Measurements from ENCODE around the gene GTSE1.

Gene GTSE1

DNA sequence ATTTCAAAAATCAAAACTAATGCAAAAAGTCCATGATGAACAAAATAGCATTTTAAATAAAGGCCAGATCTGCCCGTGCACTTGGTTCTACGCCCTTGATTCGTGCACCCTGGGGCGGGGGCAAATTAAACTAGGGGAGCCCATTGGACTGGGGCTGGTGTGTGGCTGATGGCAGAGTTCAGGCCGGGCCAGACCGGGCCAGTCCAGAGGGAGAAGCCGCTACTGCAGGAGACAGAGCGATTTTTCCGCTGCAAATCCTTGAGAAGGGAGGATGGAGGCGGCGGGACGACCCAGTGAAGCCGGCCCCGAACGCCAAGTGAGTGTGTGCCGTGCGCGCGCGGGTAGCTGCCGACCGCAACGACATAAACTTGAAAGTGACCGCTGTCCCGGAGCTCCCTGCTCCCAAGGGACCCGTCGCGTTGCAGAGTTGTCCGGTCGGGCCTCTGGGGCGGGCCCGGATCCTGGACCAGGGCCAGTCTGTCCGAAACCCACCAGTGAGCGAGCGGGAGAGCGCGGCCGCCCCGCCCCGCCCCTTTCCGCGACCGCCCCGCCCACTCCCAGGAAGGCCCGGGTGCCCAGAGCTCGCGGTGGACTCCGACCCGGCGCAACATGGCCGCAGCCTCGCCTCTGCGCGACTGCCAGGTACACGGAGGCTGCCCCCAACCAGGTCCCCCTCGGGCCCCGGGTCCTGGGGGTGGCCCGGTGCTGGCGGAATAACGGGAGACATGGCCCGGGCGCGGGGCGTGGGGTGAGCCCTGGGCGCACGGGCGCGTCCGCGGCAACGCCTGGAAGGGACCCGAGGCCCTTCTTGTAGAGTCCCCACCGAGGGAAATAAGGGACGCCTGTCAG, 29.0 kb upstream of the GTSE1 start, which contains the start of gene TTC38:
TTC38 (plus strand) TSS at position 578 of the 849 bp plus-strand sequence; CDS start at position 610, 32 bp downstream.
- in situ Hi-C loops (cut with HindIII; ENCODE audit: low sequenced_read_pairs): no loop called here
- peak within 1 kb of the TSS; percentile 89 for H3K4me3 ChIP-seq (ENCODE audit: low read depth, low read length)
- TF ChIP-seq, protein P1, sequence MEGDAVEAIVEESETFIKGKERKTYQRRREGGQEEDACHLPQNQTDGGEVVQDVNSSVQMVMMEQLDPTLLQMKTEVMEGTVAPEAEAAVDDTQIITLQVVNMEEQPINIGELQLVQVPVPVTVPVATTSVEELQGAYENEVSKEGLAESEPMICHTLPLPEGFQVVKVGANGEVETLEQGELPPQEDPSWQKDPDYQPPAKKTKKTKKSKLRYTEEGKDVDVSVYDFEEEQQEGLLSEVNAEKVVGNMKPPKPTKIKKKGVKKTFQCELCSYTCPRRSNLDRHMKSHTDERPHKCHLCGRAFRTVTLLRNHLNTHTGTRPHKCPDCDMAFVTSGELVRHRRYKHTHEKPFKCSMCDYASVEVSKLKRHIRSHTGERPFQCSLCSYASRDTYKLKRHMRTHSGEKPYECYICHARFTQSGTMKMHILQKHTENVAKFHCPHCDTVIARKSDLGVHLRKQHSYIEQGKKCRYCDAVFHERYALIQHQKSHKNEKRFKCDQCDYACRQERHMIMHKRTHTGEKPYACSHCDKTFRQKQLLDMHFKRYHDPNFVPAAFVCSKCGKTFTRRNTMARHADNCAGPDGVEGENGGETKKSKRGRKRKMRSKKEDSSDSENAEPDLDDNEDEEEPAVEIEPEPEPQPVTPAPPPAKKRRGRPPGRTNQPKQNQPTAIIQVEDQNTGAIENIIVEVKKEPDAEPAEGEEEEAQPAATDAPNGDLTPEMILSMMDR (IDR thresholded peaks at IDR 0.05; ENCODE audit: low read depth, low read length, missing control alignments): no peak
- peak; percentile 33 for DNase-seq (ENCODE audit: low read depth)

DNA sequence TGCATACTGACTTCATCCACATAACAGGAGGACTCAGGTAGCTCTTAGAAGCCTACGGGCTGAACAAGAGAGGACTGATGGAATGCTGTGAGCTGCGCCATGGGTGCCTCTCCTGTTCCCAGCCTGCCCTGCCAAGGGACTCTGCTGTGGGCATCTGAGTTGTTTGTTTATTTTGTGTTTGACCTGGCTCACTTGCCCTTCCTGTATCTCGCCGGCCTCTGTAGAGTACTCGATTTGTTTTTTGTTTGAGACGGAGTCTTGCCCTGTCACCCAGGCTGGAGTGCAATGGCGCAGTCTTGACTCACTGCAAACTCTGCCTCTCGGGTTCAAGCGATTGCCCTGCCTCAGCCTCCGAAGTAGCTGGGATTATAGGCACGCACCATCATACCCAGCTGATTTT, 27.1 kb upstream of the GTSE1 start:
- H3K4me3 ChIP-seq (ENCODE audit: low read depth, low read length): no peak overlapping the region
- DNase-seq (ENCODE audit: low read depth): no peak
- in situ Hi-C loops (cut with HindIII; ENCODE audit: low sequenced_read_pairs): no loop called here
- TF ChIP-seq, protein P1 (IDR thresholded peaks at IDR 0.05; ENCODE audit: low read depth, low read length, missing control alignments): no peak

DNA sequence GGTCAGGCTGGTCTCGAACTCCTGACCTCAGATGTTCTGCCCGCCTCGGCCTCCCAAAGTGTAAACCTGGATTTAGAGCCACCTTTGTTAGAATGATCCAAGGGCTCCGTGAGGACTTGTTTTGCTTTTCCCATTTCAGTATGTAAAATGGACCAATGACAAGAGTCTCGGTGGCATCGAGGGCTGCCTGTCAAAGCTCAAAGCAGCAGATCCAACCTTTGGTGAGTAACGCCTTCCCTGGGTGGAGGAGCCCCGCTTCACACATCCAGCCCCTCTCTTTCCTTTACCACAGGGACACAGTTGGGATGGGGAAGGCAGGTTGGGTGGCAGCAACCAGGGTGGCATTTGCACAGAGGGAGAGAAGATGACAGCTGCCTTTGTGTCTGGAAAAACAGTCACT, 24.5 kb upstream of the GTSE1 start:
- TF ChIP-seq, protein P1 (IDR thresholded peaks at IDR 0.05; ENCODE audit: low read depth, low read length, missing control alignments): no peak
- H3K4me3 ChIP-seq (ENCODE audit: low read depth, low read length): no peak overlapping the region
- in situ Hi-C loops (cut with HindIII; ENCODE audit: low sequenced_read_pairs): no loop called here
- no peak for DNase-seq (ENCODE audit: low read depth)

GRCh38 chr22:46272762-46273431, 23.8 kb upstream of the GTSE1 start:
- H3K4me3 ChIP-seq (ENCODE audit: low read depth, low read length): no peak overlapping the region
- TF ChIP-seq, protein P1 (IDR thresholded peaks at IDR 0.05; ENCODE audit: low read depth, low read length, missing control alignments): no peak
- DNase-seq (ENCODE audit: low read depth): no peak
- in situ Hi-C loops (cut with HindIII; ENCODE audit: low sequenced_read_pairs): no loop called here

DNA sequence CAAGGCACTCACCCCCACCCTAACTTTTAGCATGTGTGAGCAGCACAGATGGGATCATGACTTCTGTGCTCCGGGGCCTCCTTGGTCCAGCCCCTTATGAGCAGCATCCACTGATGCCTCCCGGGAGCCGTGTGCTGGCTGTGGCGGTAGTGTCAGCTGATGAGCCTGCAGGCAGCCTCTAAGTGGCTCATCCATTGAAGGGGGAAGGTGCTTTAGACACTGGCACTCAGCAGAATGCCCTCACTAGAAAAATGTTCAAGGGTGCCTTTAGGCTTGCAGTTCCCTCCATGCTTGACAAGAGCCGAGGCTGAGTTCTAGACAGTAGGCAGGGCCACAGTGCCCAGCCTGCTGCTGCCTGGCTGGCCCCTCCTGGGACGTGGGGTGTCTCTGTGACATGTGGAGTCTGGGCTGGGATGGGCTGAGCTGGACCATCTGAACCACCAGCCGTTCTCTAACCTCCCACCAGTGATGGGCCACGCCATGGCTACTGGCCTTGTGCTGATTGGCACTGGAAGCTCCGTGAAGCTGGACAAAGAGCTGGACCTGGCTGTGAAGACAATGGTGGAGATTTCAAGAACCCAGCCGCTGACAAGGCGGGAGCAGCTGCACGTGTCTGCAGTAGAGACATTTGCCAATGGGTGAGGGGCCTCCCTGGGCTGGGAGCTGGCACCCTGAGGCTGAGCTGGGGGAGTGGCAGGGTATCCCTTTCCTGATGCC, 23.1 kb upstream of the GTSE1 start:
- TF ChIP-seq, protein P1 (IDR thresholded peaks at IDR 0.05; ENCODE audit: low read depth, low read length, missing control alignments): no peak
- DNase-seq (ENCODE audit: low read depth): no peak
- no peak overlapping the region for H3K4me3 ChIP-seq (ENCODE audit: low read depth, low read length)
- in situ Hi-C loops (cut with HindIII; ENCODE audit: low sequenced_read_pairs): no loop called here

DNA sequence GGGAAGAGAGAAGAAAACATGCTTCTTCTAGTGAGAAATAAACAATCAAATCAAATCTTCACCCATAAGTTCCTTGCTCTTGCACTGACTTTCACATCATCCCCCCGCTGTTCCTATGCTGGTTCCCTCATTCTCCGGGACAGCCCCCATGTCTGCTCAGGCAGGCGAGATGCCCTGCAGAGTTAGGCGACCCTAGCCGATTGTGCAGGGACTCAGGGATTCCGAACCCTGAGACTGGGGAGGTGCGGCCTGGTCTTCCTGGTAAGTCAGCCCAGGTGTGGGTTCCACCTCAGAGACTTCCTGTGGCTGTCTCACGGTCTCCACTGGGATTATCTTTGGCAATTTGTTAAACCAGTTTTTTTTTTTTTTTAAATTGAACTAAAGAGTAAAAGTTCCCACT, 22.3 kb upstream of the GTSE1 start:
- in situ Hi-C loops (cut with HindIII; ENCODE audit: low sequenced_read_pairs): no loop called here
- TF ChIP-seq, protein P1 (IDR thresholded peaks at IDR 0.05; ENCODE audit: low read depth, low read length, missing control alignments): no peak
- DNase-seq (ENCODE audit: low read depth): no peak

More for the DNA sequence above, 22.3 kb upstream of the GTSE1 start:
- no peak overlapping the region for H3K4me3 ChIP-seq (ENCODE audit: low read depth, low read length)
